Measurements from ENCODE around the gene SNHG17.
"Not testable (repeated sequence)": the region's sequence is repeated elsewhere in the genome, so short reads cannot be mapped to it uniquely, and the experiment has no call there.

SNHG17 gene

DNA sequence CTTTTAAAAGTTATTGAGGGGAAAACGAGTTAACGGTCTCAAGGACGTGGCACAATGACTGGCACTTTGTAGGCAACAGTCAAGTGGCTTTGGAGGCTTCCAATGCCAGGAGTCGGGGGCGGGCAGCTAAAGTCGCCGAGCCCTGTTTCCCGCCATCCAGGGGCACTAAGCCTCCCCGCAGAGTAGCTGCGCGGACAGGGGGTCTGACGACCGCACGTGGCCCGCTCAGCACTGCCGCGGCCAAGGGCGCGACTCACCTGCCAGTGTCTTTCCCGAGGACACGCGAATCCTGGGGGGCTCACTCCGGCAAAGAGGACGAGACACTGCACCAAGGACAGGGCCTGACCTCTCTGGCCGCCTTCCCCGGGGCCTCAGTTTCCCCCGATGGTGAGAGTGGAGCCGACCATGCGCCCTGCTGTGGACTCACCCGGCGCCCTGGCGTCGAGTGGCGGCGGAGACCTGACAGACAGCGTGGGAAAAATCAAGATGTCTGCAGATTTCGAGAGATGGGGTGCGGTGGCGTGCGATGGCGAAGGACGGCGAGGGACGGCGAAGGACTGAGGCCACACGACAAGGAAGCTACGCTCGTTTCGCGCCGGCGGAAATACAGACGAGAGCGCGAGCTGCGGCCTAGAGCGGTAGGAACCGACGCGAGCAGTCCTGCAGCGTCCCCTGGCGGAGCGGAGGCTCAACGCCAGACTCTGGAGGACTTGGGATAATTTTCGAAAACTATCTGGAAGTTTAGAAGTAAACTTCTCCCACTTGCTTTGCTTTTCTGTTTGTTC lies at the start of gene SNHG17:
TSS of gene SNHG17 (minus strand) at position 559 of the 785 bp plus-strand sequence.
- DNase-seq (ENCODE audit: low spot score), result peak; percentile 90

- no peak for DNase-seq (ENCODE audit: low spot score)
Observed at GRCh38 chr20:38479596-38479995, 44.5 kb upstream of the SNHG17 start.

DNA sequence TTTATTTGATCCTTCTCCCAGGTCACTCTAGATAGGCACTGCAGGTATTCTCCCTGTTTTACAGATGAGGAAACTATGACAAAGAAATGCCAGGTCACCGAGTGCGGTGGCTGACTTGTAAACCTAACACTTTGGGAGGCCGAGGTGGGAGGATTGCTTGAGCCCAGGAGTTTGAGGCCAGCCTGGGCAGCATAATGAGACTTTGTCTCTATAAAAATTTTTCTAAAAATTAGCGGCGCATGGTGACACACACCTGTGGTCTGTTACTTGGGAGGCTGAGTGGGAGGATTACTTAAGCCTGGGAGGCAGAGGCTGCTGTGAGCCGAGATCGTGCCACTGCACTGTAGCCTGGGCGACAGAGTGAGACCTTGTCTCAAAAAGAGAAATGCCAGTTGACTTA lies 42.6 kb upstream of the SNHG17 start:
- DNase-seq (ENCODE audit: low spot score), result no peak

DNA sequence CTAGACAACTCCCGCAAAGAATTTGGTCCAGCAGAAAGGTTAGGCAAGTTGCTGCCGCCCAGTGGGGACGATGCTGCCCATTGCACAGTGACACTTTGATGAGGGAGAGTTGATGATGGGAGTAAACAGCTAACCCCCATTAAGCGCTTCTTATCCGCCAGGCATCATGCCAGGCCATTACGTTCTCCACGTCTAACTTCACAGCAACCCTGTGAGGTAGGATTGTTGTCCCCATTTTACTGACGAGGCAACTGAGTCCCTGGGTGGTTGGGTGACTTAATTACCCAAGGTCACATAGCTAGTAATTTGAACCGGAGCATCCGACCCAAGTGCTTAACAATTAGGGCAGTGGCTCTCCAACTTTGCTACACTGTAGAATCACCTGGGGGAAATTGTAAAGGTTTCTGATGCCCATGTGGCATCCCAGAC lies 38.3 kb upstream of the SNHG17 start:
- no peak for DNase-seq (ENCODE audit: low spot score)

DNA sequence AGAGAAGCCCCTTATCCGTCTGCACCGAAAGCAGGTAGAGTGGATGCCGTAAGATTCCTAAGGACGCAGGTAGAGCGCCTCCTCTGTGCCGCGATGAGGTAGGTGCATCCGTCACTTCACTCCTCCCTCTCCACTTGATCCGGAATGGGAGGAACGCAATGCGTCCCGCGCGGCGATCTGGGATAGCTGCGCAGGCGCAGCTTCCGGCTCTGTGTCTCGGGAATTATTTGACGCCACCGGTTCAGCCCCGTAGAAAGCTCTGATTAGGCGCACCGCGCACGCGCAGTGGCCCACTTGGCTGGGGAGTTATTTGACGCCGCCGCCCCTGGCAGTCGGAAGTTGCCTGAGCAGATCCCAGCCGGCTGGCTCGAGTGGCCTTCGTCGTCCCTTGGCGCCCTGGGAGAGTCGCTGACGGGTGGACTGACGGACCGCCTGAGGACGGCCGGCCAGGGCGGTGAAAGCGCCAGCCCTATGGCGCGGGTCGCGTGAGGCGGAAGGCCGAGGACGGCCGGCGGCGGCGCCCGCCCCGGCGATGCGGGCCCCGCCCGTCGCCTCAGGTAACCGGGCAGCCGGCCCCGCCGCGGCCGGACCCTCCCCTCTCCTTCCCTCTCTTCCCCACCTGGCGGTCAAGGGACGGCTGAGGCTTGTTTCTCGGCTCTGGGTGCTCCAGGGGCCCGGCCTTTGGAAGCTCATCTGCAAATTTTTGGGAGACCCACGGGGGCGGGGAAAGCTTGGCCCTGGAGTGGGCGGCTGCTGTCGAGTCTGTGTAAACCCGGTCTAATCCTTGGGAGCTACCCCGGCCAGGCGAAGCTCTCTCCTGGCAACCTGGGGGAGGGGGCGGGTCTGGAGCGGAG lies 37.6 kb upstream of the SNHG17 start, which contains the start of gene RALGAPB:
TSS of gene RALGAPB (plus strand) at position 331 of the 854 bp plus-strand sequence. CDS start 15,590 bp downstream, outside the sequence.
- peak; percentile 95 for DNase-seq (ENCODE audit: low spot score)

- no peak for DNase-seq (ENCODE audit: low spot score)
Observed at GRCh38 chr20:38471987-38472512, 36.9 kb upstream of the SNHG17 start.

- DNase-seq (ENCODE audit: low spot score), result no peak
Observed at GRCh38 chr20:38471245-38471644, 36.1 kb upstream of the SNHG17 start.

DNA sequence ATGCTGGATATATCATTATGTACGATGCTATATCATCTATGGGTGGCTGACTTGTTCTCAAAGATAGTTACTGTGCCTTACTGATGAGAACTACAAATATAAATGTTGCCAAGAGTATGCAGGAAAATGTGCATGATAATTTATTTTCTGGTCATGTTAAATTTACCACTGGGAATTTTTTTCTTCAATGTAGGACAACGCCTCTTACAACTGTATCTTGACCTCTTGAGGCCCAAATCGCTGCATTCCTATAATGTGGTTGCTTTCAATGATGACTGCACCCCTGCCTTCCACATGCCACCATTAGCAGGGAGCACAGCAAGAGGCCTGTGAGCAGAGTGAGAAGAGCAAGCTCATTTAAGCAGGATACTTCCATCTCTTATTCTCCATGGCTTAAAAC lies 31.9 kb upstream of the SNHG17 start:
- no peak for DNase-seq (ENCODE audit: low spot score)

DNA sequence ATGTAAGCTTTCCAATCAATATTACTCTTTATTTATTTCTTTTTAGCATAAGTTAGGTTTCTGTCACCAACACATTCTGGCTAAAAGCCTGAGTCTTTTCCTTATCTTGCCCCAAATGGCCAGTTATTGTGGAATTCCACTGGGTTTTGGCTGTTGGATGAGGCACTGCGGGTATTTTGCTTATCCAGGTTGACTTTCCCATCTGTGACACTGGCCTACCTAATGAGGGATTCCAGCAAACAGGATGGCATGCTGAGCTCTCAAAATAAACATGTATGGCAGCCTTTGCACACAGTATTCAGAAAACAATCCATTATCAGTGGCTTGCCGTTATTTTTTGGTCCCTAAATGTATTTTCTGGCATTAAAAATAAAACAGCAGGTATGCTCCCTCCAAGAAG lies 31.0 kb upstream of the SNHG17 start:
- DNase-seq (ENCODE audit: low spot score), result no peak

DNA sequence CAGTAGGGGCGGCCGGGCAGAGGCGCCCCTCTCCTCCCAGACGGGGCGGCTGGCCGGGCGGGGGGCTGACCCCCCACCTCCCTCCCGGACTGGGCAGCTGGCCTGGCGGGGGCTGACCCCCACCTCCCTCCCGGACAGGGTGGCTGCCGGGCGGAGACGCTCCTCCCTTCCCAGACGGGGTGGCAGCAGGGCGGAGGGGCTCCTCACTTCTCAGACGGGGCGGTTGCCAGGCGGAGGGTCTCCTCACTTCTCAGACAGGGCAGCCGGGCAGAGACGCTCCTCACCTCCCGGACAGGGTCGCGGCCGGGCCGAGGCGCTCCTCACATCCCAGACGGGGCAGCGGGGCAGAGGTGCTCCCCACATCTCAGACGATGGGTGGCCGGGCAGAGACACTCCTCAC lies 26.4 kb upstream of the SNHG17 start:
- not testable (repeated sequence) for DNase-seq (ENCODE audit: low spot score)

GRCh38 chr20:38461167-38461566 lies 26.0 kb upstream of the SNHG17 start:
- not testable (repeated sequence) for DNase-seq (ENCODE audit: low spot score)

GRCh38 chr20:38460631-38461030 lies 25.5 kb upstream of the SNHG17 start:
- not testable (repeated sequence) for DNase-seq (ENCODE audit: low spot score)

DNA sequence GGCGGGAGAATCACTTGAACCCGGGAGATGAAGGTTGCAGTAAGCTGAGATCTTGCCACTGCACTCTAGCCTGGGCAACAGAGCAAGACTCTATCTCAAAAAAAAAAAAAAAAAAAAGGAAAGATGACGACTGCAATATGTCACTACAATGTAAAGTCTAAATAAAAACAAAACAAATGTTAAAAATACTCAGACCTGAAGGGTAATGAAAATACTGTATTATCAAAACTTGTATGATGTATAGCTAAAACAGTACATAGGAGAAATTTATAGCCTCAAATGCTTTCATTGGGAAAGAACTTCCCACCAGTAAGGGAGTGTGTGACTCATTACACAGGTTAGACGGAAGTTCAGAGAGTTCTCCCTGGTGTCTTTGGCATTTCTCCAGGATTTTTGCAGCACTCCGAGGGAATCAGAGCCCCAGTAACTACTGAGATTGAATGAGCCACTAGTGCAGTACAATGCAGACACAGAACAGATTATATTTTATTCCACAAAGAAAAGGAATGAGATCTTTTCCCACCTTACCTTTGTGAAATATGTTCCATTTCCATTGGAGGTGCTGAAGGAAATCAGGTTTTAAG lies 25.0 kb upstream of the SNHG17 start:
- no peak for DNase-seq (ENCODE audit: low spot score)

DNA sequence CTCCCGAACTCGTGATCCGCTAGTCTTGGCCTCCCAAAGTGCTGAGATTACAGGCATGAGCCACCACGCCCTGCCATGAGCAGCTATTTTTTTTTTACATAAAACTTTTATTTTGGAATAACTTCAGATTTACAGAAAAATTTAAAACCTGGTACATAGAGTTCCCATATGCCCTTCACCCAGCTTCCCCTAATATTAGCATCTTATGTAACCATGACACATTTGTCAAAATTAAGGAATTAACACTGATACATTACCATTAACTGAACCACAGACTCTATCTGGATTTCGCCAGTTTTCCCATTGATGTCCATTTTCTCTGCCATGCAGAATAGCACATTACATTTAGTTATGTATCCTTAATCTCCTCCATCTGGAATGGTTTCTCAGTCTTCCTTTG lies 23.2 kb upstream of the SNHG17 start:
- DNase-seq (ENCODE audit: low spot score), result no peak

DNA sequence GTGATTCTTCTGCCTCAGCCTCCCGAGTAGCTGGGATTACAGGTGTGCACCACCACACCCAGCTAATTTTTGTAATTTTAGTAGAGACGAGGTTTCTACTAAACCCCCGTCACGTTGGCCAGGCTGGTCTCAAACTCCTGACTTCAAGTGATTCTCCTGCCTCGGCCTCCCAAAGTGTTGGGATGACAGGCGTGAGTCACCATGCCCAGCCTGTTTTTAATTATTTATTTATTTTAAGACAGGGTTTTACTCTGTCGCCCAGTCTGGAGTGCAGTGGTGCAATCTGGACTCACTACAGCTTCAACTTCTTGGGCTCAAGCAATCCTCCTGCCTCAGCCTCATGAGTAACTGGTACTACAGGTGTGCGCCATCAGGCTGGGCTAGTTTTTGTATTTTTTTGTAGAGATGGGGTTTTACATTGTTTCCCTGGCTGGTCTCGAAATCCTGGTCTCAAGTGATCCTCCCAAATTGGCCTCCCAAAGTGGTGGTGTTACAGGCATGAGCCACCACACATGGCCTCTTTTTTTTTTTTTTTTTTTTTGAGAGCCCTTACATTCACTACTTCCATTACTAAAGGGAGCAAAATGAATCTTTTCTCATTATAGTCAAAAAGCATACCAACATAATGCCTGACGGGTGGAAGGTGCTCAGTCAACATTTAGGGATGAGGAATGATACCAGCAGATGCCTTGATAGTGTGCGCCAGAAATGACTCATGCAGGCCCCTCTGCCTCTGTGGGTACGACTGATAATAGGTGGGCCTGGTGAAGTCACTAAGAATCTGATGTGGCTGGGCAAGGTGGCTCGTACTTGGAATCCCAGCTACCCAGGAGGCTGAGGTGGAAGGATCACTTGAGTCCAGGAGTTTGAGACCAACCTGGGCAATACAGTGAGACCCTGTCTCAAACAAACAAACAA lies 19.7 kb upstream of the SNHG17 start:
- DNase-seq (ENCODE audit: low spot score), result no peak

GRCh38 chr20:38453941-38454340 lies 18.8 kb upstream of the SNHG17 start:
- no peak for DNase-seq (ENCODE audit: low spot score)

- DNase-seq (ENCODE audit: low spot score), result peak; percentile 44
Observed at GRCh38 chr20:38452880-38453624, 17.9 kb upstream of the SNHG17 start.

GRCh38 chr20:38450412-38450975 lies 15.4 kb upstream of the SNHG17 start:
- no peak for DNase-seq (ENCODE audit: low spot score)

DNA sequence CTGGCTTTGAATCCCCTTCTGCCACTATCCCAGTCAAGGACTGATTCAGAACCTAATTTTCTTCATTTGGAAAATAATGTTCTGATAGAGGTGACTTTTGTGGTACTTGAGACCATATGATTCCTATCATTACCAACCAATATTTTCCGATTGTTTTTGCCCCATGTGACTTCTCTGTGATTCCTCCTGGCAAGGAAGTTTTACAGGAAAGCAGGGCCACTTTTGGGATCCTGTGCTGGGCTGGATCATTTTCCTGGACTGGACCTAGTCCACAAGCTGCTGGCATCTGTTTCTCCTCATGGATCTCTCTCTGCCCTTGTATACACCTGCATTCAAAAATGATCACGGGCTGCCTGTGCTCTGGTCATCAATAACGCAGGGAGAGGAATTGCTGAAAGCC lies 13.9 kb upstream of the SNHG17 start:
- DNase-seq (ENCODE audit: low spot score), result no peak

Data from GM03348 (cell line).